HepG2 (cell line): ENCODE results near the gene ZBTB8OS. TPM values are rescaled to one million over a fixed set of nuclear protein-coding genes. Genes with fewer than 3 reads are reported as not detected.

Source experiments
- FOXA1 ChIP-seq, 2 experiments: fragments of 450-650 bp in 1 of 2; sonication (generic) in 1 of 2; formaldehyde crosslinking in 1 of 2; IDR thresholded peaks; 2 replicates each; pipeline versions ENCODE4 v1.4.0 to v1.6.1; 2016 to 2020; ENCODE audit warnings: missing genetic modification reagents in 1 of 2
- FOXO1 ChIP-seq: sonication (generic); formaldehyde crosslinking; IDR thresholded peaks from 2 replicates; pipeline ENCODE4 v1.4.0; 2020; ENCODE audit warnings: missing genetic modification reagents
- HMGXB4 ChIP-seq, 2 experiments: sonication (generic) in 1 of 2; formaldehyde crosslinking in 1 of 2; IDR thresholded peaks; 2 replicates each; pipeline versions ENCODE4 v1.4.0 to v1.6.1; 2018 to 2020; ENCODE audit warnings: missing genetic modification reagents in 2 of 2, borderline replicate concordance in 1 of 2, low read depth in 1 of 2, mild to moderate bottlenecking in 1 of 2, missing biosample characterization in 1 of 2
- IRF2 ChIP-seq: IDR thresholded peaks from 2 replicates; pipeline ENCODE4 v1.6.1; 2018; ENCODE audit warnings: missing genetic modification reagents, missing compliant biosample characterization
- KLF9 ChIP-seq: IDR thresholded peaks from 2 replicates; pipeline ENCODE4 v1.6.1; 2016; ENCODE audit warnings: low read depth
- LCORL ChIP-seq, 2 experiments: fragments of 450-650 bp in 1 of 2; sonication (generic) in 1 of 2; formaldehyde crosslinking in 1 of 2; IDR thresholded peaks; 2 replicates each; pipeline versions ENCODE4 v1.5.0 to v1.6.1; 2017 to 2020; ENCODE audit warnings: antibody characterized with exemption in 1 of 2, missing genetic modification reagents in 1 of 2
- MLX ChIP-seq: IDR thresholded peaks from 2 replicates; pipeline ENCODE4 v1.6.1; 2016
- NCOR1 ChIP-seq: fragments of 200-600 bp; sonication (generic); IDR thresholded peaks from 2 replicates; pipeline ENCODE4 v1.7.0; 2017; ENCODE audit warnings: antibody characterized with exemption, low read length, borderline replicate concordance
- RBM39 ChIP-seq: fragments of 200-400 bp; formaldehyde crosslinking; IDR thresholded peaks from one replicate; pipeline ENCODE4 v1.6.1; 2018; ENCODE audit warnings: antibody characterized with exemption, mild to moderate bottlenecking, low read depth, low read length; ENCODE audit not compliant: poor library complexity, severe bottlenecking
- SMAD3 ChIP-seq: sonication (generic); formaldehyde crosslinking; IDR thresholded peaks from 2 replicates; pipeline ENCODE4 v1.4.0; 2020; ENCODE audit warnings: missing genetic modification reagents
- SP140L ChIP-seq: sonication (generic); formaldehyde crosslinking; IDR thresholded peaks from 2 replicates; pipeline ENCODE4 v1.4.0; 2020; ENCODE audit warnings: missing genetic modification reagents, borderline replicate concordance
- TOE1 ChIP-seq: sonication (generic); formaldehyde crosslinking; IDR thresholded peaks from 2 replicates; pipeline ENCODE4 v1.4.0; 2020; ENCODE audit warnings: mild to moderate bottlenecking, missing genetic modification reagents
- ZBTB44 ChIP-seq: sonication (generic); formaldehyde crosslinking; IDR thresholded peaks from 2 replicates; pipeline ENCODE4 v1.4.0; 2020; ENCODE audit warnings: missing genetic modification reagents
- ZNF30 ChIP-seq: sonication (generic); formaldehyde crosslinking; IDR thresholded peaks from 2 replicates; pipeline ENCODE4 v1.5.0; 2020; ENCODE audit warnings: mild to moderate bottlenecking, missing genetic modification reagents
- ZNF333 ChIP-seq: sonication (generic); formaldehyde crosslinking; IDR thresholded peaks from 2 replicates; pipeline ENCODE4 v1.4.0; 2020; ENCODE audit warnings: mild to moderate bottlenecking, missing genetic modification reagents, borderline replicate concordance
- ZNF337 ChIP-seq: sonication (generic); formaldehyde crosslinking; IDR thresholded peaks from 2 replicates; pipeline ENCODE4 v1.5.1; 2020; ENCODE audit warnings: missing genetic modification reagents, low read depth, mild to moderate bottlenecking, borderline replicate concordance
- ZNF34 ChIP-seq: sonication (generic); formaldehyde crosslinking; IDR thresholded peaks from 2 replicates; pipeline ENCODE4 v1.4.0; 2020; ENCODE audit warnings: mild to moderate bottlenecking, missing genetic modification reagents, borderline replicate concordance
- ZNF343 ChIP-seq: sonication (generic); formaldehyde crosslinking; IDR thresholded peaks from 2 replicates; pipeline ENCODE4 v1.4.0; 2020; ENCODE audit warnings: mild to moderate bottlenecking, missing genetic modification reagents
- ZNF501 ChIP-seq: sonication (generic); formaldehyde crosslinking; IDR thresholded peaks from 2 replicates; pipeline ENCODE4 v1.5.1; 2020; ENCODE audit warnings: mild to moderate bottlenecking, moderate library complexity, missing genetic modification reagents
- ZNF510 ChIP-seq: sonication (generic); formaldehyde crosslinking; IDR thresholded peaks from 2 replicates; pipeline ENCODE4 v1.4.0; 2020; ENCODE audit warnings: low read depth, mild to moderate bottlenecking, missing genetic modification reagents
- ZNF687 ChIP-seq: sonication (generic); formaldehyde crosslinking; IDR thresholded peaks from 2 replicates; pipeline ENCODE4 v1.5.1; 2020; ENCODE audit warnings: mild to moderate bottlenecking, missing genetic modification reagents, moderate library complexity
- ZNF792 ChIP-seq: IDR thresholded peaks from 2 replicates; pipeline ENCODE4 v1.6.1; 2016
- polyA plus RNA-seq, 8 experiments: library from polyadenylated mRNA; depleted of rRNA in 3 of 8; stranded (reverse) in 7 of 8; unstranded in 1 of 8; fragments of >200 nt; fragmentation: Illumina TruSeq in 4 of 8; extraction: Trizol in 4 of 8; gene quantifications; 2 replicates each; pipeline versions ENCODE4 v1.2.1 to v1.2.3, GENCODE V29; 2011 to 2016; ENCODE audit warnings: low read depth in 4 of 8, missing spikeins in 1 of 8, mixed read lengths in 1 of 8; ENCODE audit not compliant: insufficient read depth in 1 of 8
- total RNA-seq, 5 experiments: library from RNA; depleted of rRNA; stranded (reverse); fragments of >200 nt; fragmentation: Illumina TruSeq; extraction: Trizol; gene quantifications; 2 replicates each; pipeline ENCODE4 v1.2.3, GENCODE V29; 2016; ENCODE audit warnings: low read depth in 1 of 5

Gene ZBTB8OS
- total and polyA plus RNA-seq, 2 of the 13 experiments (the other 11 are each of a cell fraction or from before 2014, with no cell fraction given) = 57.7 to 84.8 TPM

GRCh38 chr1:32651461-32652073 lies 1.2 kb upstream of the ZBTB8OS start (continued):
- peak; percentile 90 for TF ChIP-seq ZNF687
- 0 out of 2 replicates have a peak, but pooled peaks have one; percentile 7 for TF ChIP-seq ZNF30 (CRISPR knock-in tag)
- TF ChIP-seq ZNF792 (CRISPR knock-in tag) = no peak
- no peak for TF ChIP-seq KLF9 (CRISPR knock-in tag)
- 0 out of 2 replicates have a peak, but pooled peaks have one; percentile 6 for TF ChIP-seq ZNF333
- no peak for TF ChIP-seq SP140L (CRISPR knock-in tag)
- no peak for TF ChIP-seq ZNF343
- no peak; the same call in 1 of the 2 replicates for TF ChIP-seq ZNF501
- TF ChIP-seq FOXA1 (IDR thresholded peaks at IDR 0.05) = no peak
- no peak for TF ChIP-seq FOXA1 (CRISPR knock-in tag; IDR thresholded peaks at IDR 0.05)
- TF ChIP-seq IRF2 (CRISPR knock-in tag) = no peak
- no peak for TF ChIP-seq LCORL (IDR thresholded peaks at IDR 0.05)
- TF ChIP-seq LCORL (CRISPR knock-in tag; IDR thresholded peaks at IDR 0.05) = no peak
- TF ChIP-seq TOE1 = no peak
- TF ChIP-seq ZNF337 (CRISPR knock-in tag) = peak; percentile 25; the same call in 1 of the 2 replicates
- 0 out of 4 replicates have a peak, but pooled peaks of 1 of the 2 experiments have one; percentile 19 for TF ChIP-seq HMGXB4 (CRISPR knock-in tag; IDR thresholded peaks at IDR 0.05; ENCODE audit: borderline replicate concordance in 1 of 2, low read depth in 1 of 2)
- TF ChIP-seq RBM39 = no peak
- TF ChIP-seq ZBTB44 (CRISPR knock-in tag) = no peak
- TF ChIP-seq ZNF510 (CRISPR knock-in tag) = 0 out of 2 replicates have a peak, but pooled peaks have one; percentile 13
- TF ChIP-seq SMAD3 (CRISPR knock-in tag) = no peak
- TF ChIP-seq NCOR1 = no peak
- no peak for TF ChIP-seq MLX (CRISPR knock-in tag)
- TF ChIP-seq FOXO1 (CRISPR knock-in tag) = 0 out of 2 replicates have a peak, but pooled peaks have one; percentile 6
- TF ChIP-seq ZNF34 (CRISPR knock-in tag) = no peak
